Mucosa of descending colon (tissue), 3 donors: ENCODE measurements around the gene CCL8. TPM values are rescaled to one million over a fixed set of nuclear protein-coding genes. Genes with fewer than 3 reads are reported as not detected.
"Not testable (repeated sequence)": the region's sequence is repeated elsewhere in the genome, so short reads cannot be mapped to it uniquely, and the experiment has no call there.

Source experiments
- ATAC-seq: fragments of 200-7000 bp; cut with Tn5 transposase; one replicate; pipeline ENCODE4 v1.9.1; 2020; ENCODE audit warnings: mild to moderate bottlenecking, moderate library complexity
- DNase-seq, 3 donors: peaks; one replicate each; pipeline ENCODE4 v3.0.0-alpha.2; 2020
- H3K36me3 ChIP-seq: fragments of 200-600 bp; one replicate; pipeline ENCODE4 v1.8.0; 2021; ENCODE audit warnings: low read depth, mild to moderate bottlenecking
- H3K4me1 ChIP-seq: fragments of 200-600 bp; one replicate; pipeline ENCODE4 v1.8.0; 2021; ENCODE audit warnings: low read depth, mild to moderate bottlenecking
- H3K4me3 ChIP-seq: fragments of 200-600 bp; one replicate; pipeline ENCODE4 v1.8.0; 2021; ENCODE audit warnings: mild to moderate bottlenecking
- H3K9me3 ChIP-seq: fragments of 200-600 bp; one replicate; pipeline ENCODE4 v1.8.0; 2021; ENCODE audit warnings: mild to moderate bottlenecking
- CTCF ChIP-seq: fragments of 200-600 bp; IDR thresholded peaks from one replicate; pipeline ENCODE4 v1.8.0; 2022; ENCODE audit warnings: antibody characterized with exemption, mild to moderate bottlenecking
- intact Hi-C, 2 donors: fragments of 100-400 bp; cut with DNase I in 1 of 2; cut with micrococcal nuclease in 1 of 2; formaldehyde crosslinking; loops; one replicate each; pipeline versions ENCODE4 v1.11.0 to v1.11.1; 2022; cut with DNase I, micrococcal nuclease
- total RNA-seq, 3 donors: library from RNA; stranded (reverse); fragmentation: NEBNext Ultra II Directional in 2 of 3; extraction: Animal tissue kit (Norgen Biotek cat#: 25700) in 2 of 3; gene quantifications; one replicate each; pipeline versions ENCODE4 v1.2.1 to v1.2.4, GENCODE V29; 2021 to 2023
- donor health status: DM: no; HTN: no; CAD: no; lungs with moderate emphysema.
- donor health status: DM: no; HTN: no; CAD: no.
- donor health status: DM: no; HTN: yes; CAD: no.

Gene CCL8
- total RNA-seq, 3 donors from 2014 or later = 1.6 to 2.7 (median 1.6) TPM

- H3K4me3 ChIP-seq = no peak overlapping the region
- H3K9me3 ChIP-seq = no peaks in the 10 kb centered on the region
- H3K4me1 ChIP-seq = no peaks in the 10 kb centered on the region
- ATAC-seq (no peak), DNase-seq (no peak)
- H3K36me3 ChIP-seq = no peaks in the 10 kb centered on the region
- TF ChIP-seq CTCF = no peak
- intact Hi-C loops = no loop called here
Measured at GRCh38 chr17:34312080-34312479, 7.2 kb upstream of the CCL8 start.

DNA sequence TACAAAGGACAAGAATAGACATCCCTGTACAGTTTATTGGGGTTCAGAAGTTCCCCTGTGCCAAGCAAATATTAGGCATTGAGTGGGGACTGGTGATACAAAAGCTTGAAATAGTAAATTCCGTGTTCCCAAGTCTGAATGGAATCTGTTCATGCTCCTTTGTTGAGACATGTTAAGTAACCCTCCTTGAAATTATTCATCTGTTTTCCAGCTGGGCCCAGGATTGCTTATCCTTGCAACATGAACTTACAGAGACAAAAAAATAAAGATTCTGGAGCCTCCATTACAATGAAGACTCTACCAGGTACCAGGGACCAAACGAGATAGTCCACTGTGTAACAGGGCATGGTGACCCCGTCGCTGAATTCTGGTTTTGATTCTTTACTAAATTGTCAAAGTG is 6.1 kb upstream of the CCL8 start:
- ATAC-seq (no peak), DNase-seq (no peak)
- TF ChIP-seq CTCF = no peak
- intact Hi-C loops = no loop called here
- Histone ChIP-seq H3K4me1 (no peaks in the 10 kb centered on the region), H3K4me3 (no peak overlapping the region), H3K9me3 (no peaks in the 10 kb centered on the region), H3K36me3 (no peaks in the 10 kb centered on the region)

- no peak for TF ChIP-seq CTCF
- H3K4me1 ChIP-seq = no peaks in the 10 kb centered on the region
- no peak overlapping the region for H3K4me3 ChIP-seq
- intact Hi-C loops = no loop called here
- H3K9me3 ChIP-seq = no peaks in the 10 kb centered on the region
- DNase-seq (peak in 1 of 3 donors; percentile 37), ATAC-seq (peak; percentile 18)
- H3K36me3 ChIP-seq = no peaks in the 10 kb centered on the region
Measured at GRCh38 chr17:34314279-34314678, 5.0 kb upstream of the CCL8 start.

- no peak overlapping the region for H3K4me3 ChIP-seq
- no peak for TF ChIP-seq CTCF
- intact Hi-C loops = no loop called here
- DNase-seq (peak in 1 of 3 donors; percentile 29), ATAC-seq (no peak)
- no peaks in the 10 kb centered on the region for H3K9me3 ChIP-seq
- H3K4me1 ChIP-seq = no peaks in the 10 kb centered on the region
- no peaks in the 10 kb centered on the region for H3K36me3 ChIP-seq
Measured at GRCh38 chr17:34318474-34318873, 761 bp upstream of the CCL8 start.

- intact Hi-C loops = no loop called here
- ATAC-seq = no peak
- TF ChIP-seq CTCF = no peak
- H3K9me3 ChIP-seq = peaks cover 4% of the 10 kb centered on the region
- no peaks in the 10 kb centered on the region for H3K36me3 ChIP-seq
- H3K4me3 ChIP-seq = no peak overlapping the region
- DNase-seq = no peak
- H3K4me1 ChIP-seq = no peaks in the 10 kb centered on the region
Measured at GRCh38 chr17:34321964-34322363, 2.7 kb downstream of the CCL8 start.

GRCh38 chr17:34327580-34327979 is 8.3 kb downstream of the CCL8 start:
- H3K4me1 ChIP-seq, H3K4me3 ChIP-seq, H3K36me3 ChIP-seq, ATAC-seq, DNase-seq, H3K9me3 ChIP-seq, intact Hi-C loops: not testable (repeated sequence)
